Measurements from ENCODE around the gene PEX16. TPM values are rescaled to one million over a fixed set of nuclear protein-coding genes. Genes with fewer than 3 reads are reported as not detected.

The PEX16 gene
- total and polyA plus RNA-seq, 8 donors, result 10.0 to 23.4 (median 14.0) TPM

GRCh38 chr11:45860764-45861510, 56.7 kb downstream of the PEX16 start:
- Histone ChIP-seq H3K36me3 (peaks cover 0 to 98% of the 10 kb centered on the region in 2 donors), H3K9me3 (no peaks in the 10 kb centered on the region), H3K27me3 (no peaks in the 10 kb centered on the region), H3K4me1 (peaks cover 28 to 42% of the 10 kb centered on the region in 2 donors), H3K4me3 (no peak overlapping the region), H3K27ac (peak overlapping the region in 1 of 2 donors; percentile 74)
- TF ChIP-seq CTCF (IDR thresholded peaks at IDR 0.05), result no peak
- DNase-seq (peak in 1 of 4 donors; percentile 63), ATAC-seq (peak; percentile 6)
- intact Hi-C loops (cut with DNase I), result no loop called here

GRCh38 chr11:45860348-45860747, 57.3 kb downstream of the PEX16 start:
- peaks cover 0 to 95% of the 10 kb centered on the region in 2 donors for H3K36me3 ChIP-seq
- H3K4me3 ChIP-seq, result no peak overlapping the region
- DNase-seq, result no peak
- no peaks in the 10 kb centered on the region for H3K9me3 ChIP-seq
- H3K4me1 ChIP-seq, result peaks cover 34 to 42% of the 10 kb centered on the region in 2 donors
- ATAC-seq, result no peak
- H3K27me3 ChIP-seq, result no peaks in the 10 kb centered on the region
- no peak for TF ChIP-seq CTCF (IDR thresholded peaks at IDR 0.05)
- peak overlapping the region; percentile 74 to 90 for H3K27ac ChIP-seq
- intact Hi-C loops (cut with DNase I), result no loop called here

Other genes starting within 250 kb of the PEX16 start
- gene SLC35C1, start 112.7 kb downstream of the PEX16 start, total RNA-seq, result 10 to 100 TPM; 25.5 to 30.7 TPM
- 1 to 10 TPM; 6.6 to 8.4 (median 7.4) TPM for gene SLC35C1, start 112.7 kb downstream of the PEX16 start, polyA plus RNA-seq (ENCODE audit: insufficient read length in 6 of 6)
- gene CRY2, start 70.4 kb downstream of the PEX16 start, total RNA-seq, result 10 to 100 TPM; 32.7 to 42.3 TPM
- gene CRY2, start 70.4 kb downstream of the PEX16 start, polyA plus RNA-seq (ENCODE audit: insufficient read length in 6 of 6), result 10 to 100 TPM; 26.6 to 32.7 (median 30.4) TPM
- gene MAPK8IP1, start 32.2 kb downstream of the PEX16 start, total RNA-seq, result 1 to 10 TPM; 6.9 to 8.7 TPM
- gene MAPK8IP1, start 32.2 kb downstream of the PEX16 start, polyA plus RNA-seq (ENCODE audit: insufficient read length in 6 of 6), result 10 to 100 TPM in 1 of 6 donors, 1 to 10 TPM in 5; 4.3 to 10.4 (median 6.4) TPM
- gene FREY1, start 10.6 kb downstream of the PEX16 start, total RNA-seq, result under 1 TPM; 0.35 to 0.89 TPM
- under 1 TPM in 4 of 6 donors, not detected in 2; 0.21 to 0.52 (median 0.38) TPM for gene FREY1, start 10.6 kb downstream of the PEX16 start, polyA plus RNA-seq (ENCODE audit: insufficient read length in 6 of 6)
- gene LARGE2, start 4.8 kb upstream of the PEX16 start, total RNA-seq, result 10 to 100 TPM in 1 of 2 donors, 1 to 10 TPM in 1; 7.5 to 12.7 TPM
- 10 to 100 TPM; 11.4 to 17.2 (median 15.6) TPM for gene LARGE2, start 4.8 kb upstream of the PEX16 start, polyA plus RNA-seq (ENCODE audit: insufficient read length in 6 of 6)
- 10 to 100 TPM; 36.2 to 51.4 TPM for gene PHF21A, start 203.6 kb upstream of the PEX16 start, total RNA-seq
- gene PHF21A, start 203.6 kb upstream of the PEX16 start, polyA plus RNA-seq (ENCODE audit: insufficient read length in 6 of 6), result 10 to 100 TPM; 66.2 to 77.3 (median 71.0) TPM

Measured in left lung (tissue), 10 donors.